ENCODE results near the gene EHMT2. TPM values are rescaled to one million over a fixed set of nuclear protein-coding genes. Genes with fewer than 3 reads are reported as not detected.

EHMT2 gene
- total and polyA plus RNA-seq, 7 donors, result 6.8 to 20.8 (median 8.4) TPM

- Histone ChIP-seq H3K9me3 (no peaks in the 10 kb centered on the region), H3K27ac (peak overlapping the region; percentile 90), H3K36me3 (ENCODE audit: insufficient read depth in 1 of 2, low read depth in 1 of 2) (peaks cover 10 to 55% of the 10 kb centered on the region in 2 donors), H3K4me1 (peaks cover 36% of the 10 kb centered on the region), H3K4me3 (peak overlapping the region; percentile 86), H3K27me3 (ENCODE audit: insufficient read depth in 3 of 3, low read length in 2 of 3) (no peaks in the 10 kb centered on the region)
- intact Hi-C loops (cut with DNase I), result loop anchor here in 1 of 2 donors (2.0 to 10.0 kb wide), 2 partner anchors 25 to 293 kb away; partner anchors contain the start of genes ATP6V1G2, DDX39B, NEU1 and NFKBIL1
- ATAC-seq, result peak in 1 of 4 donors; percentile 11
- 21 to 35% (median 26%) methylated on average over 1 of the region's 1 CpG for WGBS, 3 donors
- no peak for TF ChIP-seq CTCF (IDR thresholded peaks at IDR 0.05)
- DNase-seq, result no peak
Observed at GRCh38 chr6:31837369-31838113, 60.0 kb downstream of the EHMT2 start.

GRCh38 chr6:31836474-31837368 lies 60.8 kb downstream of the EHMT2 start:
- ATAC-seq, result peak; percentile 20 to 50 (median 34)
- no peak for DNase-seq
- no peak for TF ChIP-seq CTCF (IDR thresholded peaks at IDR 0.05)
- Histone ChIP-seq H3K36me3 (ENCODE audit: insufficient read depth in 1 of 2, low read depth in 1 of 2) (peaks cover 10 to 55% of the 10 kb centered on the region in 2 donors), H3K9me3 (no peaks in the 10 kb centered on the region), H3K4me1 (peaks cover 36% of the 10 kb centered on the region), H3K27me3 (ENCODE audit: insufficient read depth in 3 of 3, low read length in 2 of 3) (no peaks in the 10 kb centered on the region), H3K27ac (peak overlapping the region; percentile 90), H3K4me3 (peak overlapping the region; percentile 86)
- intact Hi-C loops (cut with DNase I), result loop anchor here in 1 of 2 donors (2.0 to 10.0 kb wide), 2 partner anchors 26 to 292 kb away; partner anchors contain the start of genes ATP6V1G2, DDX39B, NEU1 and NFKBIL1
- 23 to 29% (median 28%) methylated on average over 12 of the region's 12 CpGs for WGBS, 3 donors

GRCh38 chr6:31836047-31836473 lies 61.4 kb downstream of the EHMT2 start:
- ATAC-seq, result no peak
- peaks cover 10 to 50% of the 10 kb centered on the region in 2 donors for H3K36me3 ChIP-seq (ENCODE audit: insufficient read depth in 1 of 2, low read depth in 1 of 2)
- WGBS, 3 donors, result 15 to 17% (median 15%) methylated on average over 14 of the region's 14 CpGs

More at GRCh38 chr6:31836047-31836473, 61.4 kb downstream of the EHMT2 start:
- no peak for TF ChIP-seq CTCF (IDR thresholded peaks at IDR 0.05)
- Histone ChIP-seq H3K4me1 (peaks cover 42% of the 10 kb centered on the region), H3K9me3 (no peaks in the 10 kb centered on the region), H3K4me3 (peak overlapping the region; percentile 86), H3K27ac (peak overlapping the region; percentile 90), H3K27me3 (ENCODE audit: insufficient read depth in 3 of 3, low read length in 2 of 3) (no peaks in the 10 kb centered on the region)
- DNase-seq, result no peak
- intact Hi-C loops (cut with DNase I), result loop anchor here in 1 of 2 donors (2.0 to 10.0 kb wide), 2 partner anchors 27 to 291 kb away; partner anchors contain the start of genes ATP6V1G2, DDX39B, NEU1 and NFKBIL1
